ENCODE results near the gene KCTD4.
"Not testable (repeated sequence)": the region's sequence is repeated elsewhere in the genome, so short reads cannot be mapped to it uniquely, and the experiment has no call there.

The KCTD4 gene

GRCh38 chr13:45200701-45201232 lies at the start of gene KCTD4:
TSS of gene KCTD4 (minus strand) at chr13:45201045. CDS start at chr13:45194567, 6,478 bp downstream.
- Histone ChIP-seq H3K9me3 (ENCODE audit: control insufficient read depth, low read length) (no peaks in the 10 kb centered on the region), H3K27me3 (replicated peaks; ENCODE audit: control insufficient read depth, insufficient read depth, low read length) (no peaks in the 10 kb centered on the region), H3K4me3 (ENCODE audit: low read length) (no peak within 1 kb of the TSS), H3K4me1 (ENCODE audit: control insufficient read depth, insufficient read depth, low read length) (peaks cover 18% of the 10 kb centered on the region), H3K36me3 (ENCODE audit: control insufficient read depth, insufficient read depth, low read length, severe bottlenecking) (no peaks in the 10 kb centered on the region), H3K9ac (ENCODE audit: low read length) (no peak within 1 kb of the TSS)
- DNase-seq (ENCODE audit: low read depth) = peak; percentile 35

GRCh38 chr13:45249662-45250061 lies 48.8 kb upstream of the KCTD4 start:
- Histone ChIP-seq H3K27me3 (replicated peaks; ENCODE audit: control insufficient read depth, insufficient read depth, low read length) (no peaks in the 10 kb centered on the region), H3K9me3 (ENCODE audit: control insufficient read depth, low read length) (no peaks in the 10 kb centered on the region), H3K36me3 (ENCODE audit: control insufficient read depth, insufficient read depth, low read length, severe bottlenecking) (no peaks in the 10 kb centered on the region), H3K9ac (ENCODE audit: low read length) (no peak overlapping the region), H3K4me1 (ENCODE audit: control insufficient read depth, insufficient read depth, low read length) (peaks cover 12% of the 10 kb centered on the region), H3K4me3 (ENCODE audit: low read length) (no peak overlapping the region)
- no peak for DNase-seq (ENCODE audit: low read depth)

GRCh38 chr13:45244736-45245135 lies 43.9 kb upstream of the KCTD4 start:
- H3K4me3 ChIP-seq (ENCODE audit: low read length); DNase-seq (ENCODE audit: low read depth); H3K9me3 ChIP-seq (ENCODE audit: control insufficient read depth, low read length); H3K9ac ChIP-seq (ENCODE audit: low read length); H3K36me3 ChIP-seq (ENCODE audit: control insufficient read depth, insufficient read depth, low read length, severe bottlenecking); H3K27me3 ChIP-seq (replicated peaks; ENCODE audit: control insufficient read depth, insufficient read depth, low read length): not testable (repeated sequence)
- H3K4me1 ChIP-seq (ENCODE audit: control insufficient read depth, insufficient read depth, low read length) = peaks cover 17% of the 10 kb centered on the region

- DNase-seq (ENCODE audit: low read depth) = no peak
- H3K9ac ChIP-seq (ENCODE audit: low read length) = no peak overlapping the region
These were observed 42.2 kb upstream of the KCTD4 start for GRCh38 chr13:45243077-45243476.

GRCh38 chr13:45242524-45242923 lies 41.7 kb upstream of the KCTD4 start:
- Histone ChIP-seq H3K4me1 (ENCODE audit: control insufficient read depth, insufficient read depth, low read length) (peaks cover 26% of the 10 kb centered on the region), H3K9me3 (ENCODE audit: control insufficient read depth, low read length) (no peaks in the 10 kb centered on the region), H3K4me3 (ENCODE audit: low read length) (peak overlapping the region; percentile 49), H3K27me3 (replicated peaks; ENCODE audit: control insufficient read depth, insufficient read depth, low read length) (no peaks in the 10 kb centered on the region), H3K36me3 (ENCODE audit: control insufficient read depth, insufficient read depth, low read length, severe bottlenecking) (no peaks in the 10 kb centered on the region), H3K9ac (ENCODE audit: low read length) (peak overlapping the region; percentile 55)
- DNase-seq (ENCODE audit: low read depth) = no peak

More at GRCh38 chr13:45243077-45243476, 42.2 kb upstream of the KCTD4 start:
- Histone ChIP-seq H3K4me3 (ENCODE audit: low read length) (no peak overlapping the region), H3K36me3 (ENCODE audit: control insufficient read depth, insufficient read depth, low read length, severe bottlenecking) (no peaks in the 10 kb centered on the region), H3K4me1 (ENCODE audit: control insufficient read depth, insufficient read depth, low read length) (peaks cover 26% of the 10 kb centered on the region), H3K9me3 (ENCODE audit: control insufficient read depth, low read length) (no peaks in the 10 kb centered on the region), H3K27me3 (replicated peaks; ENCODE audit: control insufficient read depth, insufficient read depth, low read length) (no peaks in the 10 kb centered on the region)

GRCh38 chr13:45242070-45242469 lies 41.2 kb upstream of the KCTD4 start:
- no peaks in the 10 kb centered on the region for H3K36me3 ChIP-seq (ENCODE audit: control insufficient read depth, insufficient read depth, low read length, severe bottlenecking)
- peak overlapping the region; percentile 49 for H3K4me3 ChIP-seq (ENCODE audit: low read length)
- H3K9ac ChIP-seq (ENCODE audit: low read length) = peak overlapping the region; percentile 55
- DNase-seq (ENCODE audit: low read depth) = peak; percentile 59
- H3K9me3 ChIP-seq (ENCODE audit: control insufficient read depth, low read length) = no peaks in the 10 kb centered on the region
- no peaks in the 10 kb centered on the region for H3K27me3 ChIP-seq (replicated peaks; ENCODE audit: control insufficient read depth, insufficient read depth, low read length)
- peaks cover 26% of the 10 kb centered on the region for H3K4me1 ChIP-seq (ENCODE audit: control insufficient read depth, insufficient read depth, low read length)

GRCh38 chr13:45240143-45240542 lies 39.3 kb upstream of the KCTD4 start:
- H3K27me3 ChIP-seq (replicated peaks; ENCODE audit: control insufficient read depth, insufficient read depth, low read length) = no peaks in the 10 kb centered on the region
- no peaks in the 10 kb centered on the region for H3K36me3 ChIP-seq (ENCODE audit: control insufficient read depth, insufficient read depth, low read length, severe bottlenecking)
- peaks cover 38% of the 10 kb centered on the region for H3K4me1 ChIP-seq (ENCODE audit: control insufficient read depth, insufficient read depth, low read length)
- DNase-seq (ENCODE audit: low read depth) = no peak
- H3K9ac ChIP-seq (ENCODE audit: low read length) = no peak overlapping the region
- H3K4me3 ChIP-seq (ENCODE audit: low read length) = no peak overlapping the region
- no peaks in the 10 kb centered on the region for H3K9me3 ChIP-seq (ENCODE audit: control insufficient read depth, low read length)

- no peak overlapping the region for H3K4me3 ChIP-seq (ENCODE audit: low read length)
- DNase-seq (ENCODE audit: low read depth) = peak; percentile 48
- no peaks in the 10 kb centered on the region for H3K36me3 ChIP-seq (ENCODE audit: control insufficient read depth, insufficient read depth, low read length, severe bottlenecking)
- H3K9me3 ChIP-seq (ENCODE audit: control insufficient read depth, low read length) = no peaks in the 10 kb centered on the region
- peaks cover 38% of the 10 kb centered on the region for H3K4me1 ChIP-seq (ENCODE audit: control insufficient read depth, insufficient read depth, low read length)
- no peak overlapping the region for H3K9ac ChIP-seq (ENCODE audit: low read length)
- no peaks in the 10 kb centered on the region for H3K27me3 ChIP-seq (replicated peaks; ENCODE audit: control insufficient read depth, insufficient read depth, low read length)
These were observed 38.3 kb upstream of the KCTD4 start for GRCh38 chr13:45238945-45239795.

- Histone ChIP-seq H3K27me3 (replicated peaks; ENCODE audit: control insufficient read depth, insufficient read depth, low read length) (no peaks in the 10 kb centered on the region), H3K9me3 (ENCODE audit: control insufficient read depth, low read length) (no peaks in the 10 kb centered on the region), H3K4me3 (ENCODE audit: low read length) (no peak overlapping the region), H3K36me3 (ENCODE audit: control insufficient read depth, insufficient read depth, low read length, severe bottlenecking) (no peaks in the 10 kb centered on the region), H3K9ac (ENCODE audit: low read length) (no peak overlapping the region), H3K4me1 (ENCODE audit: control insufficient read depth, insufficient read depth, low read length) (peaks cover 12% of the 10 kb centered on the region)
- DNase-seq (ENCODE audit: low read depth) = no peak
These were observed 31.7 kb upstream of the KCTD4 start for GRCh38 chr13:45232591-45232990.

GRCh38 chr13:45231722-45232121 lies 30.9 kb upstream of the KCTD4 start:
- Histone ChIP-seq H3K4me1 (ENCODE audit: control insufficient read depth, insufficient read depth, low read length) (peaks cover 12% of the 10 kb centered on the region), H3K4me3 (ENCODE audit: low read length) (no peak overlapping the region), H3K9me3 (ENCODE audit: control insufficient read depth, low read length) (no peaks in the 10 kb centered on the region), H3K27me3 (replicated peaks; ENCODE audit: control insufficient read depth, insufficient read depth, low read length) (no peaks in the 10 kb centered on the region), H3K36me3 (ENCODE audit: control insufficient read depth, insufficient read depth, low read length, severe bottlenecking) (no peaks in the 10 kb centered on the region), H3K9ac (ENCODE audit: low read length) (no peak overlapping the region)
- no peak for DNase-seq (ENCODE audit: low read depth)

- H3K9ac ChIP-seq (ENCODE audit: low read length) = no peak overlapping the region
- no peaks in the 10 kb centered on the region for H3K36me3 ChIP-seq (ENCODE audit: control insufficient read depth, insufficient read depth, low read length, severe bottlenecking)
- no peaks in the 10 kb centered on the region for H3K9me3 ChIP-seq (ENCODE audit: control insufficient read depth, low read length)
- peaks cover 7% of the 10 kb centered on the region for H3K4me1 ChIP-seq (ENCODE audit: control insufficient read depth, insufficient read depth, low read length)
- no peaks in the 10 kb centered on the region for H3K27me3 ChIP-seq (replicated peaks; ENCODE audit: control insufficient read depth, insufficient read depth, low read length)
- H3K4me3 ChIP-seq (ENCODE audit: low read length) = no peak overlapping the region
- no peak for DNase-seq (ENCODE audit: low read depth)
These were observed 30.5 kb upstream of the KCTD4 start for GRCh38 chr13:45231305-45231704.
